Keratinocyte (primary cell): ENCODE measurements around the gene PCDH9. TPM values are rescaled to one million over a fixed set of nuclear protein-coding genes. Genes with fewer than 3 reads are reported as not detected.

ENCODE experiments used
- DNase-seq: peaks from one replicate; pipeline ENCODE4 v3.0.0-alpha.2; 2011; ENCODE audit warnings: low read depth, missing footprints, low spot score
- FAIRE-seq: peaks from 2 replicates; lab custom pipeline; 2011; peaks lifted over from hg19 to GRCh38; lab: Jason Lieb, UNC
- H2AFZ ChIP-seq: 2 replicates; pipeline ENCODE4 v1.6.0; 2012; ENCODE audit warnings: low read length, control low read depth, inconsistent platforms; ENCODE audit not compliant: control insufficient read depth
- H3K27ac ChIP-seq: 2 replicates; pipeline ENCODE4 v1.5.1; 2011; ENCODE audit warnings: low read length; ENCODE audit not compliant: control insufficient read depth, insufficient read depth
- H3K27me3 ChIP-seq: 3 replicates; pipeline ENCODE4 v1.6.0; 2011; ENCODE audit warnings: low read length; ENCODE audit not compliant: control insufficient read depth, insufficient read depth; ENCODE audit errors: extremely low read depth
- H3K36me3 ChIP-seq, 2 experiments: 2 replicates in 1 of 2; 3 replicates in 1 of 2; pipeline ENCODE4 v1.5.1; 2011; ENCODE audit warnings: low read length in 2 of 2, mild to moderate bottlenecking in 1 of 2; ENCODE audit not compliant: control insufficient read depth in 2 of 2, insufficient read depth in 2 of 2; ENCODE audit errors: extremely low read depth in 1 of 2
- H3K4me1 ChIP-seq: 3 replicates; pipeline ENCODE4 v1.5.1; 2011; ENCODE audit warnings: low read length; ENCODE audit not compliant: control insufficient read depth, insufficient read depth; ENCODE audit errors: extremely low read depth
- H3K4me2 ChIP-seq: 3 replicates; pipeline ENCODE4 v1.6.0; 2011; ENCODE audit warnings: low read depth, low read length; ENCODE audit not compliant: control insufficient read depth, insufficient read depth; ENCODE audit errors: extremely low read depth
- H3K4me3 ChIP-seq, 3 experiments: fragments of 200-600 bp in 1 of 3; sonication (generic) in 1 of 3; 2 replicates in 2 of 3; 3 replicates in 1 of 3; pipeline ENCODE4 v1.5.1; 2011 to 2016; ENCODE audit warnings: low read length in 3 of 3, mild to moderate bottlenecking in 3 of 3, control low read depth in 2 of 3, inconsistent platforms in 1 of 3, low read depth in 1 of 3, mixed read lengths in 1 of 3, mixed run types in 1 of 3, moderate library complexity in 1 of 3; ENCODE audit not compliant: control insufficient read depth in 2 of 3, insufficient read depth in 2 of 3; ENCODE audit errors: extremely low read depth in 1 of 3
- H3K79me2 ChIP-seq: 2 replicates; pipeline ENCODE4 v1.6.0; 2012; ENCODE audit warnings: low read length; ENCODE audit not compliant: control insufficient read depth, insufficient read depth
- H3K9ac ChIP-seq: 3 replicates; pipeline ENCODE4 v1.6.0; 2011; ENCODE audit warnings: low read length; ENCODE audit not compliant: control insufficient read depth, insufficient read depth; ENCODE audit errors: extremely low read depth
- H3K9me1 ChIP-seq: 3 replicates; pipeline ENCODE4 v1.6.0; 2011; ENCODE audit warnings: low read length; ENCODE audit not compliant: control insufficient read depth, insufficient read depth; ENCODE audit errors: extremely low read depth
- H3K9me3 ChIP-seq: 2 replicates; pipeline ENCODE4 v1.5.1; 2012; ENCODE audit warnings: low read depth, low read length; ENCODE audit not compliant: control insufficient read depth
- H4K20me1 ChIP-seq: 3 replicates; pipeline ENCODE4 v1.6.0; 2011; ENCODE audit warnings: low read length; ENCODE audit not compliant: control insufficient read depth, insufficient read depth; ENCODE audit errors: extremely low read depth
- CTCF ChIP-seq, 3 experiments: IDR thresholded peaks in 1 of 3; conservative IDR thresholded peaks in 1 of 3; optimal IDR thresholded peaks in 1 of 3; 2 replicates in 2 of 3; 3 replicates in 1 of 3; pipeline versions ENCODE3 to v1.5.1; 2011; ENCODE audit warnings: low read length in 3 of 3, mild to moderate bottlenecking in 3 of 3, moderate library complexity in 2 of 3, control low read depth in 1 of 3, inconsistent platforms in 1 of 3; ENCODE audit not compliant: insufficient read depth in 2 of 3; ENCODE audit errors: extremely low read depth in 1 of 3
- EZH2 ChIP-seq: IDR thresholded peaks from one replicate; pipeline ENCODE4 v1.6.1; 2012; ENCODE audit warnings: inconsistent platforms, mild to moderate bottlenecking, low read length, moderate library complexity
- dilution Hi-C: fragments of 300-500 bp; cut with MboI; formaldehyde crosslinking; loops from one replicate; pipeline ENCODE4 v1.7.0; 2020; ENCODE audit warnings: low sequenced_read_pairs; ENCODE audit not compliant: extremely low pct_ligation_motif_present
- polyA plus RNA-seq, 5 experiments: library from polyadenylated mRNA; depleted of rRNA in 3 of 5; stranded (reverse) in 3 of 5; stranded (forward) in 1 of 5; unstranded in 1 of 5; fragments of >200 nt; gene quantifications; 1 replicate in 1 of 5; 2 replicates in 3 of 5; 3 replicates in 1 of 5; pipeline versions ENCODE4 v1.2.1 to v1.2.3, GENCODE V29; 2011 to 2012; ENCODE audit warnings: missing spikeins in 2 of 5, low read depth in 1 of 5, low replicate concordance in 1 of 5

Gene PCDH9
- polyA plus RNA-seq, 1 donor (not counting 4 experiments of a cell fraction or from before 2014, with no cell fraction given): 0.21 TPM

GRCh38 chr13:66560991-66561390 lies 669.1 kb downstream of the PCDH9 start:
- dilution Hi-C loops: no loop called here

GRCh38 chr13:66560189-66560588 lies 669.9 kb downstream of the PCDH9 start:
- no peak for TF ChIP-seq CTCF (optimal IDR thresholded peaks at IDR 0.05 in 1 of 3, IDR thresholded peaks at IDR 0.05 in 1 of 3, conservative IDR thresholded peaks at IDR 0.05 in 1 of 3; ENCODE audit: extremely low read depth in 1 of 3, insufficient read depth in 2 of 3, low read length in 3 of 3)
- no peak for TF ChIP-seq EZH2
- no peak overlapping the region for H3K9ac ChIP-seq
- H3K27ac ChIP-seq: no peak overlapping the region
- H3K79me2 ChIP-seq: no peaks in the 10 kb centered on the region
- dilution Hi-C loops: no loop called here
- FAIRE-seq (no peak), DNase-seq (no peak)
- H3K27me3 ChIP-seq: no peaks in the 10 kb centered on the region
- H3K4me3 ChIP-seq: no peak overlapping the region
- no peaks in the 10 kb centered on the region for H3K36me3 ChIP-seq
- H3K9me1 ChIP-seq: no peaks in the 10 kb centered on the region
- H3K4me2 ChIP-seq: no peak overlapping the region
- no peaks in the 10 kb centered on the region for H3K9me3 ChIP-seq
- no peaks in the 10 kb centered on the region for H4K20me1 ChIP-seq
- no peaks in the 10 kb centered on the region for H3K4me1 ChIP-seq
- no peak overlapping the region for H2AFZ ChIP-seq

More at GRCh38 chr13:66560991-66561390, 669.1 kb downstream of the PCDH9 start:
- Histone ChIP-seq H3K9me1 (no peaks in the 10 kb centered on the region), H3K4me1 (no peaks in the 10 kb centered on the region), H3K79me2 (no peaks in the 10 kb centered on the region), H3K27me3 (no peaks in the 10 kb centered on the region), H3K9ac (no peak overlapping the region), H2AFZ (no peak overlapping the region), H3K4me2 (no peak overlapping the region), H3K36me3 (no peaks in the 10 kb centered on the region), H3K27ac (no peak overlapping the region), H3K4me3 (no peak overlapping the region), H3K9me3 (no peaks in the 10 kb centered on the region), H4K20me1 (no peaks in the 10 kb centered on the region)
- DNase-seq (no peak), FAIRE-seq (no peak)
- TF ChIP-seq CTCF (optimal IDR thresholded peaks at IDR 0.05 in 1 of 3, IDR thresholded peaks at IDR 0.05 in 1 of 3, conservative IDR thresholded peaks at IDR 0.05 in 1 of 3; ENCODE audit: extremely low read depth in 1 of 3, insufficient read depth in 2 of 3, low read length in 3 of 3) (no peak), EZH2 (no peak)
